Liver (tissue), 9 donors: Measurements from ENCODE around the gene RGS13. TPM values are rescaled to one million over a fixed set of nuclear protein-coding genes. Genes with fewer than 3 reads are reported as not detected.
"Not testable (repeated sequence)": the region's sequence is repeated elsewhere in the genome, so short reads cannot be mapped to it uniquely, and the experiment has no call there.

ENCODE experiments used
- DNase-seq: peaks from one replicate; pipeline ENCODE4 v3.0.0-alpha.2; 2017; ENCODE audit warnings: low spot score
- H3K27ac ChIP-seq, 2 donors: one replicate each; pipeline ENCODE4 v1.7.0; 2013; ENCODE audit warnings: inconsistent platforms in 2 of 2, low read length in 2 of 2, control low read depth in 1 of 2, low read depth in 1 of 2, mild to moderate bottlenecking in 1 of 2
- H3K27me3 ChIP-seq, 4 donors: one replicate each; pipeline versions ENCODE4 v1.6.1 to v1.7.0; 2013; ENCODE audit warnings: low read length in 3 of 4, inconsistent platforms in 1 of 4, mild to moderate bottlenecking in 1 of 4, moderate library complexity in 1 of 4; ENCODE audit not compliant: control insufficient read depth in 4 of 4, insufficient read depth in 4 of 4
- H3K36me3 ChIP-seq, 4 donors: one replicate each; pipeline versions ENCODE4 v1.6.1 to v1.7.0; 2013; ENCODE audit warnings: low read length in 3 of 4, mild to moderate bottlenecking in 3 of 4, low read depth in 1 of 4, moderate library complexity in 1 of 4; ENCODE audit not compliant: control insufficient read depth in 4 of 4, insufficient read depth in 3 of 4
- H3K4me1 ChIP-seq, 4 donors: one replicate each; pipeline versions ENCODE4 v1.6.1 to v1.7.0; 2013; ENCODE audit warnings: low read length in 3 of 4, mild to moderate bottlenecking in 3 of 4, moderate library complexity in 1 of 4; ENCODE audit not compliant: control insufficient read depth in 4 of 4, insufficient read depth in 4 of 4
- H3K4me3 ChIP-seq, 3 donors: one replicate each; pipeline versions ENCODE4 v1.6.1 to v1.7.0; 2013; ENCODE audit warnings: low read length in 3 of 3, control low read depth in 1 of 3, low read depth in 1 of 3, mild to moderate bottlenecking in 1 of 3
- H3K9ac ChIP-seq, 2 donors: one replicate each; pipeline ENCODE4 v1.7.0; 2013; ENCODE audit warnings: low read length in 2 of 2, mild to moderate bottlenecking in 2 of 2, moderate library complexity in 2 of 2, control low read depth in 1 of 2, low read depth in 1 of 2
- H3K9me3 ChIP-seq, 4 donors: one replicate each; pipeline versions ENCODE4 v1.6.1 to v1.7.0; 2013; ENCODE audit warnings: low read length in 3 of 4; ENCODE audit not compliant: control insufficient read depth in 4 of 4
- FOXA1 ChIP-seq: IDR thresholded peaks from 2 replicates; pipeline ENCODE4 v1.6.1; 2016; ENCODE audit warnings: antibody characterized with exemption
- FOXA2 ChIP-seq: IDR thresholded peaks from 2 replicates; pipeline ENCODE4 v1.6.1; 2016; ENCODE audit warnings: antibody characterized with exemption
- GABPA ChIP-seq, 2 donors: IDR thresholded peaks in 1 of 2; conservative IDR thresholded peaks in 1 of 2; 2 replicates each; pipeline ENCODE4 v1.6.1; 2016; ENCODE audit warnings: antibody characterized with exemption in 2 of 2, mild to moderate bottlenecking in 1 of 2, moderate library complexity in 1 of 2
- HNF4A ChIP-seq, 2 donors: conservative IDR thresholded peaks; 2 replicates each; pipeline ENCODE4 v1.6.1; 2016; ENCODE audit warnings: antibody characterized with exemption in 2 of 2, mild to moderate bottlenecking in 2 of 2
- HNF4G ChIP-seq: IDR thresholded peaks from 2 replicates; pipeline ENCODE4 v1.6.1; 2016; ENCODE audit warnings: antibody characterized with exemption
- JUND ChIP-seq, 2 donors: IDR thresholded peaks; 2 replicates each; pipeline ENCODE4 v1.6.1; 2016; ENCODE audit warnings: antibody characterized with exemption in 2 of 2
- NR2F2 ChIP-seq: IDR thresholded peaks from 2 replicates; pipeline ENCODE4 v1.6.1; 2016; ENCODE audit warnings: antibody characterized with exemption
- RAD21 ChIP-seq, 2 donors: IDR thresholded peaks; 2 replicates each; pipeline ENCODE4 v1.6.1; 2016; ENCODE audit warnings: antibody characterized with exemption in 2 of 2, mild to moderate bottlenecking in 2 of 2
- RXRA ChIP-seq, 2 donors: IDR thresholded peaks; 2 replicates each; pipeline ENCODE4 v1.6.1; 2017 to 2018; ENCODE audit warnings: antibody characterized with exemption in 2 of 2, mild to moderate bottlenecking in 1 of 2
- SP1 ChIP-seq: IDR thresholded peaks from 2 replicates; pipeline ENCODE4 v1.6.1; 2018; ENCODE audit warnings: antibody characterized with exemption, mild to moderate bottlenecking
- TAF1 ChIP-seq: conservative IDR thresholded peaks from 2 replicates; pipeline ENCODE4 v1.6.1; 2016; ENCODE audit warnings: antibody characterized with exemption, mild to moderate bottlenecking
- YY1 ChIP-seq: IDR thresholded peaks from 2 replicates; pipeline ENCODE4 v1.6.1; 2016; ENCODE audit warnings: antibody characterized with exemption, mild to moderate bottlenecking
- WGBS: extraction: QIAGEN DNeasy Blood & Tissue Kit; methylation state at CpG from one replicate; pipeline ENCODE4 v1.1.7; 2013; 5-methylcytosine and 5-hydroxymethylcytosine counted together
- polyA plus RNA-seq, 2 donors: library from polyadenylated mRNA; stranded (reverse) in 1 of 2; unstranded in 1 of 2; fragments of 200-250 nt in 1 of 2; fragments of >200 nt in 1 of 2; fragmentation: Nextera tagmentation in 1 of 2; extraction: Ambion mirVana in 1 of 2; gene quantifications; one replicate each; pipeline versions ENCODE4 v1.2.1 to v1.2.3, GENCODE V29; 2013 to 2015
- total RNA-seq, 2 donors: library from RNA; depleted of rRNA; stranded (reverse); fragments of >200 nt; gene quantifications; one replicate each; pipeline ENCODE4 v1.2.3, GENCODE V29; 2014
- TF ChIP-seq, protein P1 (sequence below): IDR thresholded peaks from 2 replicates; pipeline ENCODE4 v1.6.1; 2016; ENCODE audit warnings: antibody characterized with exemption, mild to moderate bottlenecking
- TF ChIP-seq, protein P2 (sequence below): fragments of 150-350 bp; IDR thresholded peaks from 2 replicates; pipeline ENCODE4 v1.5.1; 2017; ENCODE audit warnings: improper control_type of control experiment, low read depth, low read length; ENCODE audit not compliant: missing input control
- TF ChIP-seq, protein P3 (sequence below): IDR thresholded peaks from 2 replicates; pipeline ENCODE4 v1.6.1; 2016; ENCODE audit warnings: antibody characterized with exemption
- donor health status: healthy.
- donor health status: healthy.
- donor health status: healthy.
- donor health status: healthy.
- donor health status: healthy.

RGS13 gene
- total and polyA plus RNA-seq, 4 donors = under 0.01 to 0.05 TPM; not detected in 2

DNA sequence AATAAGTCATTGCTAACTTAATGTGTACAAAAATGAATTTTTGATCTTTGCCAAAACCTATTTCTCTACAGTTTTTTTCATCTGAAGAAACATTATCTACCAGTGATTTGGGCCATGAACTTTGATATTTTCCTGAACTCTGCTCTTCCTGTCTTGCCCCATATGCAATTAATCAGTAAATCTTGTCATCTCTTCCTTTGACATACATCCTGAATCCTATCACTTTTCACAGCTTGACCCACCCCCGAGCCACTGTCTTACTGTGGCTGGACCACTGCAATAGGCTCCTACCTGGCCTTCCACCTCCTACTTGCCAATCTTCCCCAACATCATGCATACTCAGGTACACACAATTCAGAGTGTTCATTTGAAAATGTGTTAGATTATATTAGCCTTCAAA lies 46.4 kb downstream of the RGS13 start:
- WGBS = 71% methylated on average over 1 of the region's 1 CpG

DNA sequence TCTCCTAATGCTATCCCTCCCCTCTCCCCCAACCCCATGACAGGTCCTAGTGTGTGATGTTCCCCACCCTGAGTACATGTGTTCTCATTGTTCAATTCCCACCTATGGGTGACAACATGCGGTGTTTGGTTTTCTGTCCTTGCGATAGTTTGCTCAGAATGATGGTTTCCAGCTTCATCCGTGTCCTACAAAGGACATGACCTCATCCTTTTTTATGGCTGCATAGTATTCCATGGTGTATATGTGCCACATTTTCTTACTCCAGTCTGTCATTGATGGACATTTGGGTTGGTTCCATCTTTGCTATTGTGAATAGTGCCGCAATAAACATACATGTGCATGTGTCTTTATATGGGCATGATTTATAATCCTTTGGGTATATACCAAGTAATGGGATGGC lies 47.1 kb downstream of the RGS13 start:
- not testable (repeated sequence) for H3K36me3 ChIP-seq, H3K27me3 ChIP-seq, H3K27ac ChIP-seq, H3K4me1 ChIP-seq, DNase-seq, H3K9me3 ChIP-seq, H3K9ac ChIP-seq, H3K4me3 ChIP-seq
- 96% methylated on average over 4 of the region's 4 CpGs for WGBS

More for the DNA sequence above, 46.4 kb downstream of the RGS13 start:
- Histone ChIP-seq H3K4me1 (no peaks in the 10 kb centered on the region), H3K36me3 (no peaks in the 10 kb centered on the region), H3K4me3 (no peak overlapping the region), H3K27me3 (no peaks in the 10 kb centered on the region), H3K9me3 (no peaks in the 10 kb centered on the region), H3K9ac (no peak overlapping the region), H3K27ac (no peak overlapping the region)
- no peak for DNase-seq
- TF ChIP-seq JUND (IDR thresholded peaks at IDR 0.05) (no peak), SP1 (no peak), HNF4G (no peak), RAD21 (IDR thresholded peaks at IDR 0.05) (no peak), FOXA2 (no peak), RXRA (IDR thresholded peaks at IDR 0.05) (no peak), NR2F2 (no peak), GABPA (IDR thresholded peaks at IDR 0.05 in 1 of 2, conservative IDR thresholded peaks at IDR 0.05 in 1 of 2) (no peak), HNF4A (conservative IDR thresholded peaks at IDR 0.05) (no peak), FOXA1 (no peak), YY1 (no peak), TAF1 (no peak)
- TF ChIP-seq, protein P1, sequence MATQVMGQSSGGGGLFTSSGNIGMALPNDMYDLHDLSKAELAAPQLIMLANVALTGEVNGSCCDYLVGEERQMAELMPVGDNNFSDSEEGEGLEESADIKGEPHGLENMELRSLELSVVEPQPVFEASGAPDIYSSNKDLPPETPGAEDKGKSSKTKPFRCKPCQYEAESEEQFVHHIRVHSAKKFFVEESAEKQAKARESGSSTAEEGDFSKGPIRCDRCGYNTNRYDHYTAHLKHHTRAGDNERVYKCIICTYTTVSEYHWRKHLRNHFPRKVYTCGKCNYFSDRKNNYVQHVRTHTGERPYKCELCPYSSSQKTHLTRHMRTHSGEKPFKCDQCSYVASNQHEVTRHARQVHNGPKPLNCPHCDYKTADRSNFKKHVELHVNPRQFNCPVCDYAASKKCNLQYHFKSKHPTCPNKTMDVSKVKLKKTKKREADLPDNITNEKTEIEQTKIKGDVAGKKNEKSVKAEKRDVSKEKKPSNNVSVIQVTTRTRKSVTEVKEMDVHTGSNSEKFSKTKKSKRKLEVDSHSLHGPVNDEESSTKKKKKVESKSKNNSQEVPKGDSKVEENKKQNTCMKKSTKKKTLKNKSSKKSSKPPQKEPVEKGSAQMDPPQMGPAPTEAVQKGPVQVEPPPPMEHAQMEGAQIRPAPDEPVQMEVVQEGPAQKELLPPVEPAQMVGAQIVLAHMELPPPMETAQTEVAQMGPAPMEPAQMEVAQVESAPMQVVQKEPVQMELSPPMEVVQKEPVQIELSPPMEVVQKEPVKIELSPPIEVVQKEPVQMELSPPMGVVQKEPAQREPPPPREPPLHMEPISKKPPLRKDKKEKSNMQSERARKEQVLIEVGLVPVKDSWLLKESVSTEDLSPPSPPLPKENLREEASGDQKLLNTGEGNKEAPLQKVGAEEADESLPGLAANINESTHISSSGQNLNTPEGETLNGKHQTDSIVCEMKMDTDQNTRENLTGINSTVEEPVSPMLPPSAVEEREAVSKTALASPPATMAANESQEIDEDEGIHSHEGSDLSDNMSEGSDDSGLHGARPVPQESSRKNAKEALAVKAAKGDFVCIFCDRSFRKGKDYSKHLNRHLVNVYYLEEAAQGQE = no peak
- TF ChIP-seq, protein P2, sequence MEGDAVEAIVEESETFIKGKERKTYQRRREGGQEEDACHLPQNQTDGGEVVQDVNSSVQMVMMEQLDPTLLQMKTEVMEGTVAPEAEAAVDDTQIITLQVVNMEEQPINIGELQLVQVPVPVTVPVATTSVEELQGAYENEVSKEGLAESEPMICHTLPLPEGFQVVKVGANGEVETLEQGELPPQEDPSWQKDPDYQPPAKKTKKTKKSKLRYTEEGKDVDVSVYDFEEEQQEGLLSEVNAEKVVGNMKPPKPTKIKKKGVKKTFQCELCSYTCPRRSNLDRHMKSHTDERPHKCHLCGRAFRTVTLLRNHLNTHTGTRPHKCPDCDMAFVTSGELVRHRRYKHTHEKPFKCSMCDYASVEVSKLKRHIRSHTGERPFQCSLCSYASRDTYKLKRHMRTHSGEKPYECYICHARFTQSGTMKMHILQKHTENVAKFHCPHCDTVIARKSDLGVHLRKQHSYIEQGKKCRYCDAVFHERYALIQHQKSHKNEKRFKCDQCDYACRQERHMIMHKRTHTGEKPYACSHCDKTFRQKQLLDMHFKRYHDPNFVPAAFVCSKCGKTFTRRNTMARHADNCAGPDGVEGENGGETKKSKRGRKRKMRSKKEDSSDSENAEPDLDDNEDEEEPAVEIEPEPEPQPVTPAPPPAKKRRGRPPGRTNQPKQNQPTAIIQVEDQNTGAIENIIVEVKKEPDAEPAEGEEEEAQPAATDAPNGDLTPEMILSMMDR = no peak

DNA sequence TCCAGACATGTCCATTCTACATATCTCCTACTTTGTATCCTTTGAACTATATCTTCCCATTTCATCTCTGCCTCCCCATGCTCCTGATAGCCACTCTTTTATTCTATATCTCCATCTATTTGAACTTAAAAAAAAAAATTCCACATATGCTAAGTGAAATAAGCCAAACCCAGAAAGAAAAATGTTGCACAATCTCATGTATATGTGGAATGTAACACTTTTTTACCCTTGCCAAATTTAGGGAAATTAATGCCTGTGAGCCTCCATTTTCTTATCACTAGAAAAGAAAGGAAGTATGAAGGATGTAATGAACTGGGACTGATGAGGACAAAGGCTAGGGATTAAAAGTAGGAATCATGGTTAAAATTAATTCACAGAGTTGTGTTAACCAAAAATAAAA lies 53.5 kb downstream of the RGS13 start:
- TF ChIP-seq, protein P2 = no peak
- TF ChIP-seq, protein P3, sequence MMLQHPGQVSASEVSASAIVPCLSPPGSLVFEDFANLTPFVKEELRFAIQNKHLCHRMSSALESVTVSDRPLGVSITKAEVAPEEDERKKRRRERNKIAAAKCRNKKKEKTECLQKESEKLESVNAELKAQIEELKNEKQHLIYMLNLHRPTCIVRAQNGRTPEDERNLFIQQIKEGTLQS = no peak
- no peak for TF ChIP-seq JUND (IDR thresholded peaks at IDR 0.05)
- no peak for TF ChIP-seq FOXA1
- TF ChIP-seq HNF4A (conservative IDR thresholded peaks at IDR 0.05) = no peak
- no peak for TF ChIP-seq NR2F2
- TF ChIP-seq TAF1 = no peak
- no peak for TF ChIP-seq YY1
- TF ChIP-seq RAD21 (IDR thresholded peaks at IDR 0.05) = no peak
- TF ChIP-seq, protein P1 = no peak
- H3K4me1 ChIP-seq = no peaks in the 10 kb centered on the region
- H3K9ac ChIP-seq = no peak overlapping the region
- H3K36me3 ChIP-seq = no peaks in the 10 kb centered on the region
- H3K4me3 ChIP-seq = no peak overlapping the region
- no peak for DNase-seq
- H3K27ac ChIP-seq = no peak overlapping the region
- H3K9me3 ChIP-seq = no peaks in the 10 kb centered on the region
- no peaks in the 10 kb centered on the region for H3K27me3 ChIP-seq
